KOPT-K1 (cell line): ENCODE data around the gene KIAA0319L.
"Not testable (repeated sequence)": the region's sequence is repeated elsewhere in the genome, so short reads cannot be mapped to it uniquely, and the experiment has no call there.

Experiments
- H3K27ac ChIP-seq: fragments of 200-600 bp; sonication (generic); 2 replicates; pipeline ENCODE4 v1.5.1; 2016; ENCODE audit warnings: antibody characterized with exemption, mild to moderate bottlenecking, low read depth, low read length; ENCODE audit not compliant: poor library complexity, severe bottlenecking
- H3K36me3 ChIP-seq: fragments of 200-600 bp; sonication (generic); 2 replicates; pipeline ENCODE4 v1.5.1; 2017; ENCODE audit warnings: antibody characterized with exemption, mild to moderate bottlenecking, low read length, moderate library complexity; ENCODE audit not compliant: insufficient read depth
- H3K9me3 ChIP-seq: fragments of 200-600 bp; sonication (generic); 2 replicates; pipeline ENCODE4 v1.5.1; 2017; ENCODE audit warnings: antibody characterized with exemption, low read length, mild to moderate bottlenecking; ENCODE audit not compliant: insufficient read depth, poor library complexity, severe bottlenecking

The KIAA0319L gene

DNA sequence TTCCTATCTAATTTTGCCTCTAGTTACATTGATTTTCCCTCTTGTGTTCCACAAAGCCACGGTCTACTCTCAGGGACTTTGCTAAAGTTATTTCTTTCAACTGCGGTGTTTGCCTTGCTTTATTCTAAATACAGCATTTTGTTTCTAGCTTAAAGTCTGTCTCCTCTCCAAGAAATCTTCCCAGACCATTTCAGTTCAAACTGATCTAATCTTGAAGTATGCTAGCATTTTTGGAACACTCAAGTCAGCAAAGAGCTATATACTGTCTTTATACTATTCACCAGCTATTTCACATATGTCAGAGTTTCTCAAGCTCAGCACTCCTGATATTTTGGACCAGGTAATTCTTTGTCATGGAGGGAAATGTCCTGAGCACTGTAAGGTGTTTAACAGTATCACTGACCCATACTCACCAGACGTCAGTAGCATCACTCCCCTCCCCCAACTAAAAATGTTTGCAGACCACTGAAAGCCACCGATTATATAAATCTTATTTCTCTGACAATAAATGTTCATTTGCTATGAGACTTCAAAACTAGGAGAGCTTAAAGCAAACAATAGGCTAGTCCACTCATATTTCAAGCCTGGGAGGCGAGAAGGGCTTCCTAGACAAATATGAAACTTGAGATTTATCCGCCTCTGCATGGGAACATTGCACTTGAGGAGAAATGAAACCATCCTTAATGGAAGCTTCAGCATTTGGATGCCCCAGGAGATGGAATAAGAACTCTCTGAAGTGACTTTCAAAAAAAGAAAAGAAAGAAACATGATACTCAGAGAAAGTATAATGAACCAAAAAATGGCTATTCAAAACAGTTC lies 81.1 kb downstream of the KIAA0319L start:
- peaks cover 41% of the 10 kb centered on the region for H3K36me3 ChIP-seq
- no peak overlapping the region for H3K27ac ChIP-seq

DNA sequence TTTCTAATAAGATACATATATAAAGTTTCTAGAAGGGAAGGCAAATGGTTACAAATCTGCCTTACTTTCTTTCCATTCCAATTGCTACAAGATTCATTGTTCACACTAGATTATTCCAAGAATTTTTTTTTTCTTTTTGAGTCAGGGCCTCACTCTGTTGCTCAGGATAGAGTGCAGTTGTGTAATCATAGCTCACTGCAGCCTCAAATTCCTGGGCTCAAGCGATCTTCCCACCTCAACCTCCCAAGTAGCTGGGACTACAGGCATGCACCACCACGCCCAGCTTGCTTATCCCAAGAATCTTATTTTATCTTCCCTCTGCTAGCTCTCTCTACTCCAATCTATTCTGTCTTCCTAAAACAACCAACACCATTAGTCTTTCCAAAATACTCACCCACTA lies 81.8 kb downstream of the KIAA0319L start:
- no peak overlapping the region for H3K27ac ChIP-seq
- H3K9me3 ChIP-seq = no peaks in the 10 kb centered on the region
- peaks cover 48% of the 10 kb centered on the region for H3K36me3 ChIP-seq

More for the DNA sequence above, 81.1 kb downstream of the KIAA0319L start:
- no peaks in the 10 kb centered on the region for H3K9me3 ChIP-seq

DNA sequence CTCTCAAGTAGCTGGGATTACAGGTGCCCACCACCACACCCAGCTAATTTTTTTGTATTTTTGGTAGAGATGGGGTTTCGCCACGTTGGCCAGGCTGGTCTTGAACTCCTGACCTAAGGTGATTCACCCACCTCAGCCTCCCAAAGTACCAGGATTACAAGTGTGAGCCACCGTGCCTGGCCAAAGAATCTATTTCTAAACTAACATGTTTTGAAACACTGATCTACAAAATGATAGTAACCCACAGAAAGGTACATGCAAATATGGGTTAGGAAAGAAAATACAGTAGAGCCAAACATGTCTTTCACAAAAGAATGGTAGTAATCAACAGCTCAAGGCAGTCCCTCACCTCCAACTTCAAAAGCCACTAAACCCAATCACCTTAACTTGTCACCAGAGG lies 84.0 kb downstream of the KIAA0319L start:
- not testable (repeated sequence) for H3K27ac ChIP-seq, H3K9me3 ChIP-seq
- H3K36me3 ChIP-seq = peaks cover 65% of the 10 kb centered on the region

DNA sequence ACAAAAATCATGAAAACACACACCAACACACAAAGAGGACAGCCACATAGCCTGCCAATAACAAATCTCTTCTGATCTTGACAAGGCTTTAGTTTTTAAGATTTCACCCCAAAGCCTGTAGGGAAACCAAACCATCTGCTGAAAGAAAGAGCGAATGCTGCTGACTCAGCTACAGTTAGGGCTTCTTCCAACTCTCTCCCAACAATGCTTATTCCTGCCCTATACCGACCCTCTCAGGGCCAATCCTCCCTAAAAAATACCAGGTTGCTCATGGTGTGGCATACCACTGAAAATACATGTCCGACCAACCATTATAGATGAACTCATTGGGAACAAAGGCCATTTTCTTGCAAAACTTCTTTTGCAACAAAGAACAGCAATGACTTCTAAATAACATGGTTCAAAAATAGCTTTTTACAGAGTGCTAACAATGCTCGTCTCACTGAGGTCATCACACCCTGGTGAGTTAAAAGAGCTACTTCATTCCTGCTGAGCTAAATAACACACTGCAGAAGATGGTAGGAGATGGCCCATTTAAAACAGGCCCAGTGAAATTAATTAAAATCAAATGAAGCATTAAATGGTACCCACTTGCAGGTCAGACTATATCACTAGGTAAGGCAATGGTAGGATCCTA lies 86.1 kb downstream of the KIAA0319L start:
- Histone ChIP-seq H3K27ac (no peak overlapping the region), H3K36me3 (peaks cover 69% of the 10 kb centered on the region), H3K9me3 (no peaks in the 10 kb centered on the region)

DNA sequence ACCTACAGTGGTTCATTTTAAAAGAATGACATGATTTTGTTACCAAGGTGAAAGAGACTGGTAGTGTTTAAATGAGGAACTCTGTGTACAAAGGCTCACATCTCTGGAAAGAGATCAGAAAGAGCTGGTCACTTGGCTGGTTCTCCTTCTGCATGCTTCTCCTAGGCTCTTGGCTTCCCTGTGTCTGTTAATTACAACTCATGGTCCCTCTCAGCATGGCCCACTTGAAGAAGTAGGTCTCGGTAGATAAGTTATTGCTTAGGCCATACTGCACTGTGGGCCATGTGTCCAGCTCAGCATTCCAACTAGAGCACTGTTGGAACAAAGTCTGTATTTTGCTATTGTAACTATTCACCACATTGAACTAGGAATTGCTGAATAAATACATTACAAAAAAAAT lies 91.1 kb downstream of the KIAA0319L start:
- Histone ChIP-seq H3K9me3 (peaks cover 17% of the 10 kb centered on the region), H3K36me3 (peaks cover 85% of the 10 kb centered on the region), H3K27ac (no peak overlapping the region)

DNA sequence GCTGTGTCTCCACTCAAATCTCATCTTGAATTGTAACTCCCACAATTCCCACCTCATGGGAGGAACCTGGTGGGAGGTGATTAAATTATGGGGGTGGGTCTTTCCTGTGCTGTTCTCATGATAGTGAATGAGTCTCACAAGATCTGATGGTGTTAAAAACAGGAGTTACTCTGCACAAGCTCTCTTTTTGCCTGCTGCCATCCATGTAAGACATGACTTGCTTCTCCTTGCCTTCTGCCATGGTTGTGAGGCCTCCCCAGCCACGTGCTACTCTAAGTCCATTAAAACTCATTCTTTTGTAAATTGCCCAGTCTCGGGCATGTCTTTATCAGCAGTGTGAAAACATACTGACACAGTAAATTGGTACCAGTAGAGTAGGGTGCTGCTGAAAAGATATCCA lies 93.5 kb downstream of the KIAA0319L start:
- H3K36me3 ChIP-seq = peaks cover 68% of the 10 kb centered on the region
- H3K27ac ChIP-seq = not testable (repeated sequence)
- peaks cover 17% of the 10 kb centered on the region for H3K9me3 ChIP-seq

DNA sequence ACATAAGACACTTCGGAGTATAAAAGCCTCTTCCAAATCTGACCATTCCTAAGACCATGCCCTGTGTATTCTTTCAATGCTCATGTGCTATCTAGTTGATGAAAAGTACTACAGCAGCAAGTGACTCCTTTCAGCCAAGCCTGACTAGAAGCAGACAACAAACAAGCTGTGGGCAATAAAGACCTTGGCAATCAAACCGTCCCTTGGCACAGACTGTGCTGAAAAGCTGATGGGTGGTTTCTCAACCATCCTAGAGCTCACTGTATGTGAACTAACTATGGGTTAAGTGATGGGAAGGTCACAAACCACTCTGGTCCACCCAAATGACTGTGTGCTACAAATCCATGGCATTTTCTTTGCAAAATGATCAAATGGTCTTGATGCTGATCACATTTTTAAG lies 94.0 kb downstream of the KIAA0319L start:
- Histone ChIP-seq H3K9me3 (peaks cover 17% of the 10 kb centered on the region), H3K36me3 (peaks cover 63% of the 10 kb centered on the region), H3K27ac (no peak overlapping the region)

DNA sequence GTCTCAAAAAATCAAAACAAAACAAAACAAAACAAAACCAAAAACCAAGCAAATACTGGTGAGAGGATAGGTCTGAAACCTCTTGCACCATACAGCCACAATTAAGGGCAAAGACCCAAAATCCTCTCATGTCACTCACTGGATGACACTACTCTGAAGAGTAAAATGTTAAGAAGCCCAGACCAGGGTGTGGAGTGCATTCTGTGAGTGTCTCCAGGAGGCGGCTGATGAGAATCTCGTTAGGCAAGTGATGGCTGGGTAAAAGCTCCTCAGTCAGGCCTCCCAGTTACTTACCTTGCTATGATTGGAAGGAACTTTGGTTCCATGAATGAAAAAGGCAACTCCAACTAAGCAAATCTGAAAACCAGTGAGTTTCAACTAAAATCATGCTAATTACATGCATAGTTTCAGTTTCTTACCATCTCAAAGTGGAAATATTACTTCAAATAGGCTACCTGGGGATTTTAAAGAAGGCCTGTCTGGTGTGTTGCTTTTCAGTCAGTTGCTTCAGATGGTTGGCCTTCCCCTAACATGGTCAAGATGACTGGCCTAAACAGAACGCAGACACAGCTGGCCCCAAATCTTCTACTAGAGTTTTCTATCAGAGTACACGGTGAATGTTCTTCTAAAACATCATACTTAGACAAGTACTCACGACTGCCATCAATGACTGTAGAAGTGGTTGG lies 95.1 kb downstream of the KIAA0319L start:
- H3K9me3 ChIP-seq = peaks cover 17% of the 10 kb centered on the region
- no peak overlapping the region for H3K27ac ChIP-seq
- H3K36me3 ChIP-seq = peaks cover 61% of the 10 kb centered on the region

DNA sequence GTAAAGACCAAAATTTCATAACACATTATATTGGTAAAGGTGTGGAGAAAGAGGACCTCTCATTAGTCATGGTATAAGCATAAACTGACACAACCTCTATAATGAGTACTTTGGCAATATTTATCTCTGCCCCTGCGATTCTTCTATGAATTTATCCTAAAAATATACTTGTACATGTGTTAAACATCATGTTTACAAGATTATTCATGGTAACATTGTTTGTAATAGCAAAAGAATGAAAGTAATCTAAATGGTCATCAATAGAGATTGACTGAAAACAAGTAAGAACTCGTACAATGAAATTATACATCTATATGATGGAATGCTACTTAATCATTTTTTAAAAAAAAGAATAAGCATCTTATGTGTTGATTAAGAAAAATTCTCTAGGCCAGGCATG lies 96.4 kb downstream of the KIAA0319L start:
- no peak overlapping the region for H3K27ac ChIP-seq
- H3K36me3 ChIP-seq = peaks cover 50% of the 10 kb centered on the region
- H3K9me3 ChIP-seq = peaks cover 17% of the 10 kb centered on the region

DNA sequence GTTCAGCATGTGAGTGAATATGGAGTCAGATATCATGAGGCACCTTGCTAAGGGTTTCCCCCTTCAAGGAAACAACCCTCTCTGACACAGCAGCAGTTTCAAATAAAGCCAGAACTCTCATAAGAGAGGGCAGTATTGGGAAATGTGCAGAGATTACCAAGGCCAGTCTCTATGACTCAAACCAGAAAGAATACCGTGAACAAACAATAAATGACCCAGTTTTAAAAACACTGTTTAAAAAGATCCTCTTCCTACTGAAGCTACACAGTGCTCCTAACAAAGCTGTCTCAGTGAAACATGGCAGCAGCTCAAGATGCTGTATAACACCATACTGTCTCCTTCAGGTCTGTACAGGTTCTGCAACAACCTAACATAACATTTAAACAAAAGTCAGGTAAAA lies 102.6 kb downstream of the KIAA0319L start:
- no peak overlapping the region for H3K27ac ChIP-seq
- H3K36me3 ChIP-seq = peaks cover 57% of the 10 kb centered on the region
- no peaks in the 10 kb centered on the region for H3K9me3 ChIP-seq

DNA sequence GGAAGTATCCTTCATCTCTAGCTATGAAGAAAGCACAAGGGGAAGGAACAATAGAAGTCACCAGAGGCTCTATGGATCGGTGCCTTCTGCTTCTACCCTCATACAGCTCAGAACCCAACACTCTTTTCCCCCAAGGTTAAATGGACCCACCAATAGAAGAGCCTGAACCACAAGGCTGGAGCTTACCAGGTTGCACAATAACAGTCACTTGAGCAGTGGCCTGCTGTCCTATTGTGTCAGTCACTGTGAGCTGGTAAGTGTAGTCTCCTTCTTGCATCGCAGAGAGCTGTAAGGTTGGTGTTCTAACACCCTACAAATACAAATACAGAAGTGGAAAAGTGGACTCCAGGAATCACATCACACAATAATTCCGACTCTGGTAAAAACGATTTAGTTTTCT lies 103.0 kb downstream of the KIAA0319L start:
- Histone ChIP-seq H3K9me3 (no peaks in the 10 kb centered on the region), H3K36me3 (peaks cover 60% of the 10 kb centered on the region), H3K27ac (no peak overlapping the region)

DNA sequence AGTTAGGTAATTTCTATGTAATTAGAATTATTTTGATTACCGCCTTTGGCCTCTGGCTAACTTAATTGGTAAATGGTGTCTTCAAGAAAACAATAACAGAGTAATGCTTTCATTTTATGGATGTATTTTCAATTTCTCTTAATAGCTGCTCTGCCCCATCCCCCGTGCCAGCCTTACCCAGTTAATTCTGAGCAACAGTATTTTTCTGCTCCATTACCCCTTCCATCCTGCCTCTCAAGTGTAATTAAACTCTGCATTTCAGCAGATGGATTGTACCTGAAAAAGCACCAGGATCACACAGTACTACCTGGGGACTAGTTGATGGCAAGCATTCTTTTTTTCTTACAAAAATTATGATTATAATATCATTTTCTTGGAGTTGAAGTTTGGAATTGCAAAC lies 104.2 kb downstream of the KIAA0319L start:
- no peaks in the 10 kb centered on the region for H3K9me3 ChIP-seq
- H3K36me3 ChIP-seq = peaks cover 71% of the 10 kb centered on the region
- H3K27ac ChIP-seq = no peak overlapping the region

DNA sequence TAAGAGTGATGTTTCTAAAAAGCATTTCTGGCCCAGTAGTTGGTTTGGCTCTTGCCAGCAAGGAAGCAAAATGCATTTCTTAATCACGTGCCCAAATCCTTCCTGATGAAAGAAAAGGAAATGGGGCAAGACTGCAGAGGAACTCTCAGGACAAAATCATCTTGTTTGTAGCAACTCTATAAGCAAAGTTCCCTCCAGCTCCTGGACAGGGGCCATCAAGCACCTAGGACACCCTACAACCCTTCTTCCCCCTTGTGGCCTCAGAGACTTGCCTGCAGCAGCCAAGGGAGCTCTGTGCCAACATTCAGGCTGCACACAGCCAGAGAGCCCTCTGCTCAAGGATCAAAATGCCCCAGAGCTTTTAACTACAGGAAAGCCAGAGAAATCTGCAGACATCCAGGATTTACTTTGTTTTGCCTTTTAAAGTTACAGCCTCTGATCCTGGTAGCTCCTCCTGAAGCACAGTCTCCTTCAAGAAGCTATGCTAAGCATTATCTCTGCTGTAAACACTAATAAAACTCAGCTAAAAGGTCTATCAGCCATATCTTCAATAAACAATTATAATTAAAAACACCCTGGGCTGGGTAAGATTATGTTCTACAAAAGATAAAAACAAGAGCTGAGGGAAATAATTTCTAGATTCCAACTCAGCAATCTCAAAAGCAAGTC lies 105.0 kb downstream of the KIAA0319L start:
- no peak overlapping the region for H3K27ac ChIP-seq
- peaks cover 79% of the 10 kb centered on the region for H3K36me3 ChIP-seq

DNA sequence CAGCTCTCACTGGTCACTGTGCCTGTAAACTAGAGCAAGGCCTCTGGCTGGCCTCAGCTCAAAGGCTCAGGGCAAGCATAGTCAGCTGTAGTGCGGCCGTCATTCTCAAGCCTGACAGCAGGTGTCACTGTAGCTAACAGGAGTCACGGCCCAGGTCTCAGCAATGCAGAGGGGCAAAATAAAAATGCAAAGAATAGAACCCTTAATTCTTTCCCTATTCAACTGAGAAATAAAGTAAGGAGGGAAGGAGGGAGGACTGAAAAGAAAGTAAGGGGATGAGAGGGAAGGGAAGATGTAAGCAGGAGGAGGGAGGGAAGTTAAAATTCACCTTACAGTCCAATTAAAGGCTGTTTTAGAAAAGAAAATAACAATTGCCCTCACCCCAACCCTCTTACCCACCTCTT lies 106.1 kb downstream of the KIAA0319L start:
- Histone ChIP-seq H3K9me3 (no peaks in the 10 kb centered on the region), H3K36me3 (peaks cover 90% of the 10 kb centered on the region), H3K27ac (no peak overlapping the region)

More for the DNA sequence above, 105.0 kb downstream of the KIAA0319L start:
- no peaks in the 10 kb centered on the region for H3K9me3 ChIP-seq
